GM12878 (cell line): ENCODE results near the gene CHRNA5. TPM values are rescaled to one million over a fixed set of nuclear protein-coding genes. Genes with fewer than 3 reads are reported as not detected.

ENCODE experiments used
- BMI1 ChIP-seq: fragments of 450-650 bp; IDR thresholded peaks from 2 replicates; pipeline ENCODE4 v1.6.1; 2016; ENCODE audit warnings: mild to moderate bottlenecking, moderate library complexity, borderline replicate concordance
- CEBPZ ChIP-seq: fragments of 150-350 bp; IDR thresholded peaks from 2 replicates; pipeline ENCODE4 v1.6.1; 2016; ENCODE audit warnings: low read depth, low read length
- CHD2 ChIP-seq: IDR thresholded peaks from 2 replicates; pipeline ENCODE4 v1.6.1; 2011; ENCODE audit warnings: low read depth, low read length, improper control_type of control experiment, borderline replicate concordance
- MLLT1 ChIP-seq: fragments of 450-650 bp; IDR thresholded peaks from 2 replicates; pipeline ENCODE4 v1.6.1; 2016; ENCODE audit warnings: mild to moderate bottlenecking
- NBN ChIP-seq: fragments of 450-650 bp; IDR thresholded peaks from 2 replicates; pipeline ENCODE4 v1.6.1; 2016
- PML ChIP-seq: IDR thresholded peaks from 2 replicates; pipeline ENCODE4 v1.6.1; 2012; ENCODE audit warnings: low read length, inconsistent platforms
- POU2F2 ChIP-seq: IDR thresholded peaks from 3 replicates; pipeline ENCODE4 v1.6.1; 2011; ENCODE audit warnings: low read depth, mild to moderate bottlenecking, low read length, borderline replicate concordance
- TBL1XR1 ChIP-seq: IDR thresholded peaks from 2 replicates; pipeline ENCODE4 v1.6.1; 2012; ENCODE audit warnings: low read depth, low read length, improper control_type of control experiment
- TCF12 ChIP-seq: IDR thresholded peaks from 2 replicates; pipeline ENCODE4 v1.6.1; 2011; ENCODE audit warnings: low read depth, mild to moderate bottlenecking, low read length
- ZNF217 ChIP-seq: fragments of 450-650 bp; IDR thresholded peaks from 2 replicates; pipeline ENCODE4 v1.6.1; 2017; ENCODE audit warnings: antibody characterized with exemption, mild to moderate bottlenecking
- polyA plus RNA-seq, 11 experiments: library from polyadenylated mRNA; depleted of rRNA in 4 of 11; unstranded in 6 of 11; stranded (reverse) in 5 of 11; fragments of >200 nt; fragmentation: Nextera tagmentation in 4 of 11; fragmentation: Illumina TruSeq in 1 of 11; extraction: Ambion mirVana in 4 of 11; extraction: Trizol in 1 of 11; gene quantifications; 1 replicate in 1 of 11; 2 replicates in 10 of 11; pipeline versions ENCODE4 v1.2.1 to v1.2.3, GENCODE V29; 2011 to 2016; ENCODE audit warnings: inconsistent platforms in 2 of 11, missing spikeins in 2 of 11, low read depth in 1 of 11
- total RNA-seq, 4 experiments: library from RNA; depleted of rRNA in 3 of 4; stranded (reverse); fragments of >200 nt in 3 of 4; fragmentation: Illumina TruSeq in 1 of 4; extraction: Trizol in 1 of 4; gene quantifications; 2 replicates each; pipeline versions ENCODE4 v1.2.1 to v1.2.3, GENCODE V29; 2013 to 2021

The CHRNA5 gene
- total and polyA plus RNA-seq, 10 of the 15 experiments (the other 5 are each of a cell fraction or from before 2014, with no cell fraction given): 0.74 to 21.4 (median 12.7) TPM

- TF ChIP-seq CEBPZ (no peak), NBN (peak; percentile 87), POU2F2 (peak; percentile 82), TBL1XR1 (no peak), TCF12 (no peak), ZNF217 (no peak), BMI1 (no peak), CHD2 (peak; percentile 56; the same call in 1 of the 2 replicates), PML (peak; percentile 97), MLLT1 (peak; percentile 22; the same call in 1 of the 2 replicates)
Measured at GRCh38 chr15:78540141-78540870, 25.0 kb upstream of the CHRNA5 start, which contains the start of gene PSMA4 (continued).
